Panc1 (cell line): Measurements from ENCODE around the gene ATG2B.

Source experiments
- CTCF ChIP-seq: fragments of 450-650 bp; IDR thresholded peaks from 2 replicates; pipeline ENCODE4 v1.5.1; 2017; ENCODE audit warnings: mild to moderate bottlenecking
- REST ChIP-seq, 2 experiments: IDR thresholded peaks; 2 replicates each; pipeline ENCODE4 v1.6.1; 2011 to 2012; ENCODE audit warnings: low read depth in 2 of 2, control low read depth in 1 of 2, low read length in 1 of 2, mild to moderate bottlenecking in 1 of 2, moderate library complexity in 1 of 2; ENCODE audit not compliant: insufficient read depth in 1 of 2

GRCh38 chr14:96338551-96338950 is 24.6 kb downstream of the ATG2B start:
- no peak for TF ChIP-seq CTCF
- no peak for TF ChIP-seq REST (IDR thresholded peaks at IDR 0.05; ENCODE audit: insufficient read depth in 1 of 2, low read depth in 2 of 2, low read length in 1 of 2)
